Activated CD4-positive, alpha-beta memory T cell treated with anti-CD3 and anti-CD28 coated beads, Interleukin-2, amount 10 ng/mL, durations not matched to agents 7 days and 5 days (primary cell): ENCODE results near the gene SMO. TPM values are rescaled to one million over a fixed set of nuclear protein-coding genes. Genes with fewer than 3 reads are reported as not detected.

Experiments
- CTCF ChIA-PET: fragments of 350-600 bp; sonication (Branson Sonifier 250); formaldehyde crosslinking; loops from one replicate; lab custom pipeline; 2021; ENCODE audit warnings: antibody characterized with exemption, inconsistent platforms; lab: Charles Lee
- POLR2A ChIA-PET: fragments of 350-600 bp; sonication (Branson Sonifier 250); formaldehyde crosslinking; loops from one replicate; lab custom pipeline; 2021; ENCODE audit warnings: antibody characterized with exemption; lab: Charles Lee
- DNase-seq: peaks from one replicate; pipeline ENCODE4 v3.0.0-alpha.2; 2020
- H3K27ac Mint-ChIP-seq: one replicate; pipeline ENCODE4 v1.8.0; 2021; ENCODE audit warnings: mild to moderate bottlenecking, mixed read lengths
- H3K27me3 Mint-ChIP-seq: one replicate; pipeline ENCODE4 v1.8.0; 2021; ENCODE audit warnings: mixed read lengths
- H3K36me3 Mint-ChIP-seq: one replicate; pipeline ENCODE4 v1.8.0; 2021; ENCODE audit warnings: low read depth, mixed read lengths
- H3K4me1 Mint-ChIP-seq: one replicate; pipeline ENCODE4 v1.8.0; 2021; ENCODE audit warnings: mixed read lengths
- H3K4me3 Mint-ChIP-seq: one replicate; pipeline ENCODE4 v1.8.0; 2021; ENCODE audit warnings: mild to moderate bottlenecking, mixed read lengths
- H3K9me3 Mint-ChIP-seq: one replicate; pipeline ENCODE4 v1.8.0; 2021; ENCODE audit warnings: mixed read lengths
- total RNA-seq, 2 experiments: library from RNA; stranded (reverse); gene quantifications; one replicate each; pipeline ENCODE4 v1.2.3, GENCODE V29; 2021

SMO gene
- total RNA-seq, 2 experiments from 2014 or later, result not detected

DNA sequence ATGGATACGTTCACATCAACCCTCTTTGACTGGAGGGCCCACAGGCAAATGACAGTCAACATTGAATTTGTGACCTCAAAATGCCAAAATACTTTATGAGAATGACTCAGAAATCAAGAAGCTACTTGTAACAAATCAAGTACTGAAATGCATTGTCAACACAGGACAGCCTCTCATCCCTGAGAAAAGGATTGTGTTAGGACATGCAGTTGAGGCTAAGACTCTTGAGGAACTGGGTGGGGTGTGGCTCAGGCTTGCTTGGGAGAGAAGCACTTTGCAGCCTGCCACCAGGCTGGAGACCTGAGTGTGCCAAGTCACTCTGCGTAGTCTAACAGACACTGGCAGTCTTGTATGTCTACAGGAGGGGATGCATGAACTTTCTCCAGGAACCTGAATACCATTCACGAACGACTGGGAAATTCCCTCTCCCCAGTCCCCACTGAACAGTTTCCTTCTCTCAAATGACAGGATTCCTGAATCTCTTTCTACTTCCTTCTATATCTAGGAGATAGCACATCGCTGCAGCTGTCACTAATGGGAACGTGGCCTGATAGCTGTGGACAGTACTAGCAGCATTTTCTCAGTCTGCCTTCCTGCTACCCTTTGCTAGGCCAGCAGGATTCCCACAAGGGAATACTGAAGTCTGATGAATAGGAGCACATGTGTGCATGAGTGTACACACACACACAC is 3.3 kb upstream of the SMO start:
- POLR2A ChIA-PET, result no interaction called here
- Mint-ChIP-seq H3K27ac (no peak overlapping the region), H3K9me3 (no peaks in the 10 kb centered on the region), H3K36me3 (no peaks in the 10 kb centered on the region), H3K4me1 (peaks cover 8% of the 10 kb centered on the region), H3K27me3 (peaks cover 48% of the 10 kb centered on the region), H3K4me3 (no peak overlapping the region)
- CTCF ChIA-PET, result no interaction called here
- no peak for DNase-seq

DNA sequence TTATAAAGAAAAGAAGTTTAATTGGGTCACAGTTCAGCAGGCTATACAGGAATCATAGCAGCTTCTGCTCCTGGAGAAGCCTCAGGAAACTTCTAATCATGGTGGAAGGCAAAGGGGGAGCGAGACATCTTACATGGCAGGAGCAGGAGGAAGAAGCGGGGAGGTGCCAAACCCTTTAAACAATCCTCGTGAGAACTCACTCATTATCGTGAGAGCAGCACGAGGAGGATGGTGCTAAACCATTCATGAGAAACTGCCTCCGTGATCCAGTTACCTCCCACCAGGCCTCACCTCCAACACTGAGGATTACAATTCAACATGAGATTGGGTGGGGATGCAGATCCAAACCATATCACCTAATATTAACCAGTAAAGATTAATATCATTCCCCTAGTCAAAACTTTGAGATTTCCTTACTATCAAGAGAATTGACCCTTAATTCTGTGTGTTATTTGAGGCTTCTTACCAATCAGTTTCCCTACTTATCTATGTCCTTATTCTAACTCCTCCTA is 1.6 kb upstream of the SMO start:
- H3K27me3 Mint-ChIP-seq, result peaks cover 54% of the 10 kb centered on the region

DNA sequence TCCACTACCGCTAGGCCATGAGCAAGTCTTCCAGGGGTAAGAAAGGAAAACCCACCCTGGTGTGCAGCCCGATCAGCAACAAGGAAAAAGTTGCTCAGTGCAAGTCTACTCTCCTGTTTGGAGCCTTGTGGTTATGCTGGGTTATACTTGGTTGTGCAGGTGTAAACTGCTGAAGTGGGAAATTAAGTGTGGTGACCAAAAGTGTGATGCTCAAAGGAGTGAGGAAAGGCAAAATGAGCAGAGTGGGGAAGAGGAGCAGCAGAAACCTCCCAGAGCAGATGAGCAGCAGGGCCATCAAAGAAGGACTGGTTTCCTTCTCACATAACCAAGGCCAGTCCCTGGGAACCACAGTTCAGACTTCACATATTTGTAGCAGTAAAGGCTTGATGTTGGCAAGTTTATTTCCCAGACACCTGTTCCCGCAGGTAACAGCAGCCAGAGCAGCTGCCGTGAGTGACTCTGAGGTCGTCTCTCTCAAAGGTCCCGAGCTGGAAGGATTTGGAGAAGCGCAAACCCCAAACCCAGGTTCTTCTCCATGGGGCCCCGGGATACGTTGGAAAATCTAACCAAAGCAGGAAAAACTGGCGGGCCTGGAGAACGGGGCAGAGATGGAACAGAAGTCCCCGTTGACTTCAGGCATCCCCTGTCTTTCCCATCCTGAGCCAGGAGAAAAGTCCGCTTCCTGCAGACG is 607 bp upstream of the SMO start:
- no peak overlapping the region for H3K4me3 Mint-ChIP-seq
- CTCF ChIA-PET, result no interaction called here

More for the DNA sequence above, 1.6 kb upstream of the SMO start:
- Mint-ChIP-seq H3K4me3 (no peak overlapping the region), H3K9me3 (no peaks in the 10 kb centered on the region), H3K36me3 (no peaks in the 10 kb centered on the region), H3K4me1 (peaks cover 8% of the 10 kb centered on the region), H3K27ac (no peak overlapping the region)
- CTCF ChIA-PET, result no interaction called here
- POLR2A ChIA-PET, result no interaction called here
- no peak for DNase-seq

DNA sequence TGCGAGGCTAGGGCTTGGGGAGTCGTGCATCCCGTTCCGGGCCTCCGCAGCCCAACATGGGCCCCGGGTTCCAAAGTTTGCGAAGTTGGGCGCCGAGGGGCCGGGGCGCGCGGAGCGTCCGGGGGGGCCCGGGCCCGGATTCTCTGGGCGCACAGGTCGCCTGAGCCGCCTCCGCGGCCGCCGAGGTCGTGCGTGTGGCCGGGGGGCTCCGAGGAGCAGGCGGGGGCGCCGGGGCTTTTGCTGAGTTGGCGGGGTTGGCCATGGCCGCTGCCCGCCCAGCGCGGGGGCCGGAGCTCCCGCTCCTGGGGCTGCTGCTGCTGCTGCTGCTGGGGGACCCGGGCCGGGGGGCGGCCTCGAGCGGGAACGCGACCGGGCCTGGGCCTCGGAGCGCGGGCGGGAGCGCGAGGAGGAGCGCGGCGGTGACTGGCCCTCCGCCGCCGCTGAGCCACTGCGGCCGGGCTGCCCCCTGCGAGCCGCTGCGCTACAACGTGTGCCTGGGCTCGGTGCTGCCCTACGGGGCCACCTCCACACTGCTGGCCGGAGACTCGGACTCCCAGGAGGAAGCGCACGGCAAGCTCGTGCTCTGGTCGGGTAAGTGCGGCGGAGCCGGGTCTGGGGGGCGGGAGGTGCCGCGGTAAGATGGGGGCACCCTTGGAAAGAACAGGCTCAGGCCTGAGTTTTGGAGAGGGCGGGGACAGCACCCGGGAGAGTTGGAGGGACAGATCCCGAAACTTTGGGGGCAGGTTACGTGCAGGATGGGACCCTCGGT is 643 bp downstream of the SMO start:
- Mint-ChIP-seq H3K4me1 (peaks cover 8% of the 10 kb centered on the region), H3K36me3 (no peaks in the 10 kb centered on the region), H3K27ac (no peak overlapping the region), H3K4me3 (peak overlapping the region; percentile 16), H3K27me3 (peaks cover 61% of the 10 kb centered on the region), H3K9me3 (no peaks in the 10 kb centered on the region)
- ChIA-PET POLR2A (no interaction called here), CTCF (no interaction called here)
- DNase-seq, result no peak

More for the DNA sequence above, 607 bp upstream of the SMO start:
- peaks cover 8% of the 10 kb centered on the region for H3K4me1 Mint-ChIP-seq
- no peak for DNase-seq
- H3K27ac Mint-ChIP-seq, result no peak overlapping the region
- no peaks in the 10 kb centered on the region for H3K9me3 Mint-ChIP-seq
- POLR2A ChIA-PET, result no interaction called here
- peaks cover 61% of the 10 kb centered on the region for H3K27me3 Mint-ChIP-seq
- no peaks in the 10 kb centered on the region for H3K36me3 Mint-ChIP-seq

DNA sequence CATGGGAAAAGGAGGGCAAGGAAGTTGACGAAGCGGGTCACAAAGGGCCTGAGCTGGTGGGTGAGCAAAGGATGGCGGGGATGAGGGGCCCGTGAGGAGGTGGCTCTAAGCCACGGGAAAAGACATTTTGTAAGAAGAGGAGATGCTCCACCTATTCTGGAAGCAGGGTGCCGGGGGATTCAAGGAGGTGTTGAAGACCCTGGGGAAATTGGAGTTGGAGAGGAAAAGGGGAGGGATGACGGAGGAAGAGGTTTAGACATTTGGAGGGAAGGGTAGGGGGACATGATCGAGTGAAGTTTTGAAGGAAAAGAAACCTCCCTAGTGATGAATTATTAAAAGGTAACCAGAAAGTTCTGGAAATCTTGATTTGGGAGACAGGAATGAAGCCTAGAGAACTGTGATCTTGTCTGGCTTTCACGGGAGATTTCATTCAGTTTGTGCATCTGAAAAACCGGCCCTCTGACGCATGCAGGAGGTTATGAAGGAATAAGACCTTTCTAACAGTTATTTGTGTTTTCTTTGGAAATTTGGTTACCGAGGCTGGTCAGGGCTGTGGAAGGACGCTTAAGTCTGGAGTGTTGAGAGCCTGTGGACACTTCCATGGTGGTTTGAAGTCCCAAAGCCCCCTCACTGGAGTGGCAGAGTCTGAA is 1.4 kb downstream of the SMO start:
- no peaks in the 10 kb centered on the region for H3K9me3 Mint-ChIP-seq
- ChIA-PET CTCF (no interaction called here), POLR2A (no interaction called here)
- H3K27ac Mint-ChIP-seq, result no peak overlapping the region
- no peak for DNase-seq
- peaks cover 8% of the 10 kb centered on the region for H3K4me1 Mint-ChIP-seq
- peaks cover 61% of the 10 kb centered on the region for H3K27me3 Mint-ChIP-seq
- no peaks in the 10 kb centered on the region for H3K36me3 Mint-ChIP-seq
- peak overlapping the region; percentile 16 for H3K4me3 Mint-ChIP-seq

DNA sequence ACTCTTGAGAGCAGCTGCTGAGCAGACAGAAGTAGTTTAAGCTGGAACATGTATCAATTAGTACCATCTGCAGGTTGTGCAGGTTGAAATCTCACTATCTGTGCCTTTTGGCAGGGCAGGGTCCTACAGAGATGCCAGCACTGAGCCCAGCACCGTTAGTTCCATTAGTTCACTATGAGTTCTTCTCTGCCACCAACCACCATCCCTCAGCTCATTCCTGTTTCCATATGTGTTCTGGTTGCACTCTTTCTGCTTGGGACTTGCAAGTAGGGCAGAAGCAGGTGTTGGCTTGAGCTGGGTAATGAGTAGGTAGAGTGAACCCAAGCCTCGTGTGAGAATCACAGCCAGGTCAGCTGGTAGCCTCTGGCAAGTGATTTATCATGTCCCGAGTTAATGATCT is 2.8 kb downstream of the SMO start:
- POLR2A ChIA-PET, result no interaction called here
- Mint-ChIP-seq H3K9me3 (no peaks in the 10 kb centered on the region), H3K36me3 (no peaks in the 10 kb centered on the region), H3K27ac (no peak overlapping the region), H3K27me3 (peaks cover 55% of the 10 kb centered on the region), H3K4me3 (no peak overlapping the region), H3K4me1 (peaks cover 8% of the 10 kb centered on the region)
- DNase-seq, result no peak
- CTCF ChIA-PET, result interaction anchor here (0.6 to 1.1 kb wide), 3 partner anchors 27 to 80 kb away, joined by 3 to 4 read pairs (median 3); no protein-coding TSS in a partner anchor

DNA sequence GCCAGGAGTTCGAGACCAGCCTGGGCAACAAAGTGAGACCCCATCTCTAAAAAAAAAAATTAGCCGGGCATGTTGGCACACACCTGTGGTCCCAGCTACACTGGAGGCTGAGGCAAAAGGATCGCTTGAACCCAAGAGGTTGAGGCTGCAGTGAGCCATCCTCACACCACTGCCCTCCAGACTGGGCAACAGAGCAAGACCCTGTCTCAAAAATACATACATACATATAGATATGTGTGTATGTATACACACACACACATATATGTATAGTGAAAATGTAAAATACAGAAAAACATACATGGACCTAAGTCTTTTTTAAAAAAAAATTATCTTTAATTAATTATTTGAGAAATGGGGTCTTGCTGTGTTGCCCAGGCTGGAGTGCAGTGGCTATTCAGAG is 5.5 kb downstream of the SMO start:
- no peak overlapping the region for H3K4me3 Mint-ChIP-seq
- POLR2A ChIA-PET, result no interaction called here
- peaks cover 4% of the 10 kb centered on the region for H3K4me1 Mint-ChIP-seq
- CTCF ChIA-PET, result interaction anchor here (1.0 to 1.8 kb wide), 2 partner anchors 25 to 30 kb away, joined by 3 to 4 read pairs; no protein-coding TSS in a partner anchor
- H3K9me3 Mint-ChIP-seq, result no peaks in the 10 kb centered on the region
- H3K36me3 Mint-ChIP-seq, result no peaks in the 10 kb centered on the region
- peaks cover 43% of the 10 kb centered on the region for H3K27me3 Mint-ChIP-seq
- no peak overlapping the region for H3K27ac Mint-ChIP-seq
- no peak for DNase-seq

DNA sequence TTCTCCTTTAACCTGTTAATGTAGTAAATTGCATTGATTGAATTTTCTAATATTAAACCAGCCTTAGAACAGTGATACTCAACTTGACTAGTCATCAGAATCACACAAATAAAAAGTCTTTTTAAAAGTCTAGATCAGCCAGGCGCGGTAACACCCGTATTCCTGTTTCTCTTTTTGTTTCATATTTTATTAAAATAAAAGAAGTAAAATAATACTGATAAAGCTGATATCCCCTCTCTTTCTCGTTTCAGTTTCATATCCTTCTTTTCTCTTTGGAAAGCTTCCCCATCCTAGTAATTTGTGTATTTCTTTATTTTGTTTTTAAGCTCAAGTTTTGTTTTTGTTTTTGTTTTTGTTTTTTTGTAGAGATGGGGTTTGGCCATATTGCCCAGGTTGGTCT is 9.3 kb downstream of the SMO start:
- no peak overlapping the region for H3K27ac Mint-ChIP-seq
- ChIA-PET POLR2A (no interaction called here), CTCF (interaction anchor here (0.7 to 1.5 kb wide), 2 partner anchors 34 kb away, joined by 3 to 5 read pairs; no protein-coding TSS in a partner anchor)

DNA sequence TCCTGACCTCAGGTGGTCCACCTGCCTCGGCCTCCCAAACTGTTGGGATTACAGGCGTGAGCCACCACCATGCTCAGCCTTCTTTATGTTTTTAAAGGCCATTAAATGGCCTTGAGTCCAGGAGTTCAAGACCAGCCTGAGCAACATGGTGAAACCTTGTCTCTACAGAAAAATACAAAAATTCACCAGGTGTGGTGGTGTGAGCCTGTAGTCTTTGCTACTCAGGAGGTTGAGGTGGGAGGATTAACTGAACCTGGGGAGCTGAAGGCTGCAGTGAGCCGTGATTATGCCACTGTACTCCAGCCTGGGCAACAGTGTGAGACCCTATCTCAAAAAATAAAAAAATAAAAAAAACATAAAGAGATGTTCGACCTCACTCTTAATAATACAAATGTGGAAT is 11.0 kb downstream of the SMO start:
- no peaks in the 10 kb centered on the region for H3K4me1 Mint-ChIP-seq
- POLR2A ChIA-PET, result no interaction called here
- H3K36me3 Mint-ChIP-seq, result no peaks in the 10 kb centered on the region
- no peak overlapping the region for H3K27ac Mint-ChIP-seq
- H3K4me3 Mint-ChIP-seq, result no peak overlapping the region
- CTCF ChIA-PET, result interaction anchor here (1.1 to 1.9 kb wide), 2 partner anchors 18 to 35 kb away, joined by 3 to 4 read pairs; no protein-coding TSS in a partner anchor
- H3K27me3 Mint-ChIP-seq, result peaks cover 18% of the 10 kb centered on the region
- H3K9me3 Mint-ChIP-seq, result no peaks in the 10 kb centered on the region
- DNase-seq, result no peak

More for the DNA sequence above, 9.3 kb downstream of the SMO start:
- Mint-ChIP-seq H3K27me3 (peaks cover 18% of the 10 kb centered on the region), H3K36me3 (no peaks in the 10 kb centered on the region), H3K9me3 (no peaks in the 10 kb centered on the region), H3K4me3 (no peak overlapping the region), H3K4me1 (no peaks in the 10 kb centered on the region)
- DNase-seq, result no peak

DNA sequence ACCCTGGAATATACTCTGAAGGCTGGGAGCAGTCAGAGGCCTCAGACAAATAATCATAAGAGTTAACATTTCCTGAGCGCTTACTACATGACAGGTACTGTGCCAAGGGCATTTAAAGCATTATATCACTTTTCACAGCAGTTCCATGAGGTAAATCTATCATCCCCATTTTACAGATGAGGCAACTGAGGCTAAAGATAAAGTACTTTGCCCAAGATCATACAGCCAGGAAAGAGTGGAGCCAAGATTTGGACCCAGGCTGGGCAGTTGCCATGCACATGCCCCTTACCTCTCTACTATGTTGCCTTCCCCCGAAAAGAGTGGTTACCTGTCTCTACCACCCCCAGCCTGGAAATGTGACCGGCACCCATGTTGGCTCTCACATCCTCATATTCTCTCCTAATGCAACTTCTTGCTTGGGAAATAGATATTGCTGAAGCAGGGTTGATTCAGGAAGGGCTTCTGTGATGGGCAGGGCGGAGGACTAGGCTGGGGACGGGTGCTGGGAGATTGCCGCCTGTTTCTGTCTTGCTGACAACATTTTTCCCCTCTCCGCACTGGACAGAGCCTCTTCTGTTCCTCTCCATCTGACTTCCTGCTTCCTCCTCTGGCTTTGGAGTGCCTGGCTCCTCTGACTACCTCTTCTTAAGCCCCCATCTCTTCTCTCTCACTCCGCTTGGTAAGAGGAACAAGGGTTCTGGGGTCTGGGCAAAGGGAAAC is 13.8 kb downstream of the SMO start:
- Mint-ChIP-seq H3K27ac (no peak overlapping the region), H3K27me3 (peaks cover 13% of the 10 kb centered on the region), H3K36me3 (no peaks in the 10 kb centered on the region), H3K4me1 (no peaks in the 10 kb centered on the region), H3K4me3 (no peak overlapping the region), H3K9me3 (no peaks in the 10 kb centered on the region)
- no peak for DNase-seq
- POLR2A ChIA-PET, result no interaction called here
- CTCF ChIA-PET, result no interaction called here

DNA sequence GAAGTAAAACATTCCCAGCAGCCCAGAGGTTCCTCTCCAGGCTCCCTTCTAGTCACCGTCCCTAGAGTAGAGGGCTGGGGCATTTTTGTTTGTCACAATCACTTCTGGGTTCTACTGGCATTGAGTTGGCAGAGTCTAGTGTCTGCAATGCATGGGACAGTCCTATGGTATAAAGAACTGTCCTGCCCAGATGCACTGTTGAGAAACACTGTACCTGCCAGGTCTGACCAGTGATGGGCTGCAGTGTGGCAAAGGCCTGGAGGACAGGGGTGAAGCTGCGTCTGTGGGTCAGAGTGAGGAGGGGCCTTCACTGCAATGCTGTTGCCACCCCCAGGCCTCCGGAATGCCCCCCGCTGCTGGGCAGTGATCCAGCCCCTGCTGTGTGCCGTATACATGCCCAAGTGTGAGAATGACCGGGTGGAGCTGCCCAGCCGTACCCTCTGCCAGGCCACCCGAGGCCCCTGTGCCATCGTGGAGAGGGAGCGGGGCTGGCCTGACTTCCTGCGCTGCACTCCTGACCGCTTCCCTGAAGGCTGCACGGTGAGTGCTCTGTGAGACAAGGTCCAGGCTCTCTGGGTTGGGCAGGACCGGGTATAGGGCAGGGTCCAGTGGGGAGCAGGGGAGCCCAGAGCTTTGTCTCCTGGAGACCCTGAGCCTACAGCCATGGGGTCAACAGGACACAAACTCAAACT is 14.8 kb downstream of the SMO start:
- H3K36me3 Mint-ChIP-seq, result no peaks in the 10 kb centered on the region
- CTCF ChIA-PET, result interaction anchor here (0.9 to 1.6 kb wide), 2 partner anchors 15 to 39 kb away, joined by 5 to 7 read pairs; no protein-coding TSS in a partner anchor
- H3K9me3 Mint-ChIP-seq, result no peaks in the 10 kb centered on the region
- DNase-seq, result no peak
- POLR2A ChIA-PET, result no interaction called here
- no peak overlapping the region for H3K4me3 Mint-ChIP-seq
- no peaks in the 10 kb centered on the region for H3K4me1 Mint-ChIP-seq
- H3K27ac Mint-ChIP-seq, result no peak overlapping the region
- H3K27me3 Mint-ChIP-seq, result peaks cover 13% of the 10 kb centered on the region
